GM19324 (cell line): Measurements from ENCODE around the gene STAP2.
"Not testable (repeated sequence)": the region's sequence is repeated elsewhere in the genome, so short reads cannot be mapped to it uniquely, and the experiment has no call there.

Source experiments
- ATAC-seq: cut with Tn5 transposase; IDR thresholded peaks from one replicate; pipeline ENCODE4 v1.9.1; 2021; ENCODE audit warnings: mild to moderate bottlenecking, moderate library complexity; ENCODE audit not compliant: unreplicated experiment, low FRiP score

The STAP2 gene

DNA sequence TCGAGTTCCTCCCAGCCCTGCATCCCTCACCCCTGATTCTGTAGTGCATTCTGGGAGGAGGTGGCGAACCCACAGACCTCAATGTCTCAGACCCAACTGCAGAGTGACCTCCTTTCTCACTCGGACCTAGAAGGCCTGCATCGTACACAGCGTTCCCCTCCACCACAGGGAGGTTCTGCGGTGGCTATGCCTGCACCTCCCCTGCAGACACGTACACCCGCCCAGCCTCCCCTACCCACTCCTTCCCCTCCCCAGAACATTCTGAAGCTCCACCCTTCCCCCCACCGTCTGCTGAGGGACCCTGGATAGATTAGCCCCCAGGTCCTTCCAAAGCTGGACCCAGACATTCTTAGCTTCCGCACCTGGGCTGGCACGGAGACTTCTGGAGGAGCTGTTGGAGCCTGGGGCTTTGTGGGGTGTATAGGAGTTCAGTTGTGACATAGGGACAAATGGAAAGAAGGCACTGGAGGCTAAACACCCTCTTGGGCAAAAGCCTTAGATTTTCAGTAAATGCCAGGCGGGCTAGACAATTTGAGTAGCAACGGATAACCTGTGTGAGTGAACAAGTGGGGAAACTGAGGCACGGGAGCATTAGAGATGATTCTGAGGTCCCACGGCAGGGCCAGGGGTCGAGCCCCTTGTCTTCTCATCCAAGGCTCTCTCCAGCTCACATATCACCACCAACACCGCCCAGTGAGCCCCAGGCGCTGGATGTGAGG lies 34.6 kb downstream of the STAP2 start:
- no peak for ATAC-seq

GRCh38 chr19:4302243-4302640 lies 36.4 kb downstream of the STAP2 start, which contains the start of gene TMIGD2:
TSS of gene TMIGD2 (minus strand) at chr19:4302389. CDS start at chr19:4302385, 4 bp downstream.
- ATAC-seq: no peak

DNA sequence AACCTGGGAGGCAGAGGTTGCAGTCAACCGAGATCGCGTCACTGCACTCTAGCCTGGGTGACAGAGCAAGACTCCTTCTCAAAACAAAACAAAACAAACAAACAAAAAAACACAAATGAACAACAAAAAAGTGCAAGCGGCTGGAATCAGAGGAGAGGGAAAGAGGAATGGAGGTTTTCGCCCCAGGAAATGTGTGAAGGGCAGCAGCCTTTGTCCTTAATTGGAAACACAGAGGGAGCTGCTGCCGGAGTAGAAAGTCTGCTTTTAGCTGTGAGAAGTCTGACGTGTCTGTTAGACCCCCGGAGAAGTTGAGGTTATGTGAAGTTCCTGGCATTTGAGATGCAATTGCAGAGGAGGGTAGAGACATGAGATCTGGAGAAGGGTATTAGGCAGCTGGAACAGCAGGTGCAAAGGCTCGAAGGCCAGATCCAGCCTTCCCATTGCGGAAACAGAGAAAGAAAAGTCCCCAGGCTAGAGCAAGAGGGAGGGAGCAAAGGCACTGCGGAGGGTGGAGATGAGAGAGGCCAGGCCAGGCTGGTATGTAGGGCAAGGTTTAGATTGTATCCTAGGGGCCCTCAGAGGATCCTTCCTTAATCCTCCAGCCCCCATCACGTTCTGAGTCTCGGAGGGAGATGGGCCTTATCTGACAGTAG lies 36.9 kb downstream of the STAP2 start:
- ATAC-seq: no peak

GRCh38 chr19:4300589-4300988 lies 38.0 kb downstream of the STAP2 start:
- ATAC-seq: no peak

GRCh38 chr19:4298810-4299550 lies 39.6 kb downstream of the STAP2 start:
- ATAC-seq: no peak

DNA sequence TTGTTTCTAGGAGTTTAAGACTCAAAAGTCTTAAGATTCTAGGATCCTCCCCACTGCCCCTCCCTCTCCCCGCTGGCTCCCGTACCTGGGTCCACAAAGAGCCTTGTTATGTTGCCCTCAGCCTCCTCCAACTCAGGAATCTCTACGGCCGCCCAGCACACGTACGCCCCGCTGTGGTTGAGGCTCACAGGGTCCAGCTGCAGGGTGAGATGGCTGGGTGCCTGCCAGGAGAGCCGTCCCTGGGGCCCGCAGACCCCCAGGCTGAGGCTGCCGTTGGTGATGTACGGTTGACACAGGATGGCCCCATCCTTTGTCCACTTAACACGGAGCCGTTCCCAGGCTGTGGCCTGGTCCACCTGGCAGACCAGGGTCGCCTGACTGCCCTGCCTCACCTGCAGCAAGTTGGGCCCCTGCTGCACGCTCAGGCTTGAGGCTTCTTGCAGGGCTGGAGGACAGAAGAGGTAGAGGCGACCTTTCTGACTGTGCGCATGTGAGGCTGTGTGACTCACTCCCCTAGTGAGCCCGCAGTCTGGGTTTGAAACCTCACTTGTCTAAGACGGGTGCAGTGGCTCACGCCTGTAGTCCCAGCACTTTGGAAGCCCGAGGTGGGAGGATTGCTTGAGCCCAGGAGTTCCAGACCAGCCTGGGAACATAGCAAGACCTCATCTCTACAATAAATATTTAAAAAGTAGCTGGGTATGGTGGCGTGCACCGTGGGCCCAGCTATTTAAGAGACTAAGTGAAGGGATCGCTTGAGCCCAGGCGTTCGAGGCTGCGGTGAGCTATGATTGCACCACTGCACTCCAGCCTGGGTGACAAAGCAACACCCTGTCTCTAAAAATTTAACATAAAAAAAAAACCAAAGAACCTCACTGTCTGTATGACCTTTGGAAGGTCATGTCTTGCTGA lies 40.5 kb downstream of the STAP2 start:
- ATAC-seq: no peak

DNA sequence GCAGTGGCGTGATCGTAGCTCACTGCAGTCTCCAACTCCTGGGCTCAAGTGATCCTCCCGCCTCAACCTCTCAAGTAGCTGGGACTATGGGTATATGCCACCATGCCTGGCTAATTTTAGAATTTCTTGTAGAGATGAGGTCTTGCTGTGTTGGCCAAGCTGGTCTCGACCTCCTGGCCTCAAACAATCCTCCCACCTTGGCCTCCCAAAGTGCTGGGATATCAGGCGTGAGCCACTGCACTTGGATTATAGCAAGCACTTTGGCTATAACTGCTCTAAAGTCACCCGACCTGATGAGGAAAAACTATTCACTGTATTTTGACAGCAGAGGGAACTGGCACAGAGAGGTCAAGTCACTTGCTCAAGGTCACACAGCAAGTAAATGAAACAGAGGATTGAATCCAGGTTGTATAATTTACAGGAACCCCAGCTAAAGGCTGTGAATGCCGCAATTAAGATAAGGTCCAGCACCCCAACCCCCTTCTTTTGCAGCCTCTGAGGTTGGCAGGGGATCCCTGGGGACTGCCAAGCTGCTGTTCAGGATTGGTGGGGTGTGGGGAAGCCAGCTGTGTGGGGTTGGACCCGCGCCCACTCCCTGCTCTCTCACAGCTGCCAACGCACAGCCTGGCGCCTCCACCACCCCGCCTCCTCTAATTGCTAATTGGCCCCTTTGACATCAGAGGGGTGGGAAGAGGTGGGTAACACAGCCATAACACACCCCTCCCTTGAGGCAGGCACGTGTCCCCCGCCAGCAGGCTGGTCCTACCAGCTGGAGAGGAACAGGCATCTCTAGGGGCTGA lies 42.5 kb downstream of the STAP2 start:
- no peak for ATAC-seq

GRCh38 chr19:4294389-4294788 lies 44.2 kb downstream of the STAP2 start:
- ATAC-seq: no peak

- no peak for ATAC-seq
Observed at GRCh38 chr19:4292515-4292914, 46.1 kb downstream of the STAP2 start.

GRCh38 chr19:4291184-4291732 lies 47.4 kb downstream of the STAP2 start:
- no peak for ATAC-seq

- ATAC-seq: no peak
Observed at GRCh38 chr19:4288091-4288777, 50.4 kb downstream of the STAP2 start.

GRCh38 chr19:4286141-4286540 lies 52.5 kb downstream of the STAP2 start:
- ATAC-seq: not testable (repeated sequence)

DNA sequence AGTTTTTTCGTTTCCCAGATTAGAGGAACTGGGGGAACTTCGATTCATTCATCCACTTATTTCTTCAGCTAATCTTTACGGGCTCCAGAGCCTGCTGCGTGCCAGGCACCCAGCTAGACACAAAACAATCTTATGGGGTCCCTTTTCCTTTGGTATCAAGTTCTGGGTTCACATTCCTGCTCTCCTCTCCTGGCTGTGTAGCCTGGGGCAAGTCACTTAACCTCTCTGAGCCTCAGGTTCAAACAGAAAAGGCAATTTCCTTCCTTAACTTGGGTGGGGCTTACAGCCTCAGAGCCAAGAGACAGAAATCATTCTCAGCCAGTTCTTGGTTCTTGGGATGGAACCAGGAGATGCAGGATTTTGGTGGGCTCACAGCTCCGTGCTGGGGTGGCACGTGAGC lies 53.7 kb downstream of the STAP2 start:
- no peak for ATAC-seq

- ATAC-seq: no peak
Observed at GRCh38 chr19:4284176-4284958, 54.3 kb downstream of the STAP2 start.

DNA sequence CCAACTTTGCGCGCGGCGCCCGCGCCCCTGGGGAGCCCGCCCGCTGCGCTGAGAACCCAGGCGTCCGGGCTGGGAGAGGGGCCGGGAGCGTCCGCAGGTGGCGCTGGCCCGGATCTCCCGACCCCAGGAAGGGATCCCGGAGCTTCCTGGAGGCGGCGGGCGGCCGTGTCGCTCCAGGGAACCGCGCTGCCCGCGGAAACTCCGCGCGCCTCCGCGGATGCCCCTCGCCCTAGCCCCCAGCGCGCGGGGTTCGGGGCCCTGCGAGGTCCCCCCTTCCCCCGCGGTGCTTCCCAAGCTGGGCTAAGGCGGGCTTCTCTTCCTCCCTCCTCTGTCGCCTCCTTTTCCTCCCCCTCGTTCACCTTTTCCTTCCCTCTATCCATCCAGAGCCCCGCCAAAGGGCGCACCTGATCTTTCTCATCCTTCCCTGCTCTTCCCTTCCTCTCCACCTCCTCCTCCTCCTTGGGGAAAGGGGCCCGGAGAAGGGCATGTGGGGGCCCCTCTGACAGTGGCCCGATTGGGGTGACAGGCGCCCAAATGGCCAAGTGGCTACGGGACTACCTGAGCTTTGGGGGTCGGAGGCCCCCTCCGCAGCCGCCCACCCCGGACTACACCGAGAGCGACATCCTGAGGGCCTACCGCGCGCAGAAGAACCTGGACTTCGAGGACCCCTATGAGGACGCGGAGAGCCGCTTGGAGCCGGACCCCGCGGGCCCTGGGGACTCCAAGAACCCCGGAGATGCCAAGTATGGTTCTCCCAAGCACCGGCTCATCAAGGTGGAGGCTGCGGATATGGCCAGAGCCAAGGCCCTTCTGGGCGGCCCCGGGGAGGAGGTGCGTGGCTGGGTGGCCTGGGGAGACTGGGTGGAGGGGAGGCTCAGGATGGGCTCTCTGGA lies 58.9 kb downstream of the STAP2 start:
- no peak for ATAC-seq

DNA sequence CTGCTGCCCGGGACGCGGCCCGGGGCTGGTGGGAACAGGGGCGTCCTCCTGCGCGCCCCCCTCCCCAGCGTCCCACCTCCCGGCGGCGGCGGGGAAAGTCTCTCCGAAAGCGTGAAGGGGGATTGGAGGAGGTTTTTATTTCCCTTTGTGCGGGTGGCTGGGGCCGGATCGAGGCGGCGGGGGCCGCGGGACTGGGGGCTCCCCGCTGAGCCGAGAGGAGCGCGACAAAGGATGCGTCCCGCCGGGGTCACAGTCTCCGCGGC lies 59.4 kb downstream of the STAP2 start:
- no peak for ATAC-seq
